ENCODE data around the gene P2RX7. TPM values are rescaled to one million over a fixed set of nuclear protein-coding genes. Genes with fewer than 3 reads are reported as not detected.

The P2RX7 gene
- total RNA-seq, 1 donor: 4.0 TPM

DNA sequence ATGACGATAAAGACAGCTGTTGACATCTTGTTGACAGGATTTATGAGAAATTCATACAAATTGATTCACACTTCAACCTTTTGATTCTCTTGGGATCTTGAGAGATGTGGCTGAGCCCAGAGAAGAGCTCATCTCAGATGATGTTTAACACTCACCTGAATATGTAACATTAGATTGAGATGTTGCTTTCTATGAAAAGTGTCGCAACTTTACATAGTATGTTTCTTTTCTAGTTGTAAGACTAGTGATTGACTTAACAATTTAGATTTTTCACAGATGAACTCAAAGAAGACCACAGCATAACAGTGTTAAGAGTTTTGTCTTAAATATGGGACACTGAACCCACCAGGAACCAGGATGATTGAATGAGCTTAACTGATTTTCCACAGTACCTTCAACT lies 40.6 kb upstream of the P2RX7 start:
- TF ChIP-seq CTCF (IDR thresholded peaks at IDR 0.05; ENCODE audit: extremely low read depth, low read depth, low read length): no peak
- Histone ChIP-seq H3K9me3 (ENCODE audit: low read depth, low read length) (no peaks in the 10 kb centered on the region), H3K79me2 (ENCODE audit: insufficient read depth, low read length) (no peaks in the 10 kb centered on the region), H3K4me1 (ENCODE audit: insufficient read depth, low read length) (peaks cover 9% of the 10 kb centered on the region), H3K27ac (ENCODE audit: low read depth, low read length) (no peak overlapping the region), H3K4me3 (ENCODE audit: insufficient read depth, low read length) (no peak overlapping the region), H3K4me2 (ENCODE audit: insufficient read depth, low read length) (no peak overlapping the region), H4K20me1 (ENCODE audit: insufficient read depth, low read length) (no peaks in the 10 kb centered on the region), H2AFZ (ENCODE audit: low read length) (no peak overlapping the region), H3K27me3 (ENCODE audit: insufficient read depth, low read length) (peaks cover 13% of the 10 kb centered on the region), H3K36me3 (ENCODE audit: insufficient read depth, low read length) (no peaks in the 10 kb centered on the region)
- no peak for DNase-seq (ENCODE audit: insufficient read length, low spot score, missing footprints)

GRCh38 chr12:121093487-121093891 lies 39.2 kb upstream of the P2RX7 start:
- H3K9me3 ChIP-seq (ENCODE audit: low read depth, low read length): no peaks in the 10 kb centered on the region
- TF ChIP-seq CTCF (IDR thresholded peaks at IDR 0.05; ENCODE audit: extremely low read depth, low read depth, low read length): no peak
- no peaks in the 10 kb centered on the region for H4K20me1 ChIP-seq (ENCODE audit: insufficient read depth, low read length)
- H3K27me3 ChIP-seq (ENCODE audit: insufficient read depth, low read length): peaks cover 13% of the 10 kb centered on the region
- no peaks in the 10 kb centered on the region for H3K79me2 ChIP-seq (ENCODE audit: insufficient read depth, low read length)
- no peak overlapping the region for H2AFZ ChIP-seq (ENCODE audit: low read length)
- no peak overlapping the region for H3K4me3 ChIP-seq (ENCODE audit: insufficient read depth, low read length)
- no peak overlapping the region for H3K4me2 ChIP-seq (ENCODE audit: insufficient read depth, low read length)
- peaks cover 9% of the 10 kb centered on the region for H3K4me1 ChIP-seq (ENCODE audit: insufficient read depth, low read length)
- DNase-seq (ENCODE audit: insufficient read length, low spot score, missing footprints): no peak
- H3K27ac ChIP-seq (ENCODE audit: low read depth, low read length): no peak overlapping the region
- H3K36me3 ChIP-seq (ENCODE audit: insufficient read depth, low read length): no peaks in the 10 kb centered on the region

- Histone ChIP-seq H3K27ac (ENCODE audit: low read depth, low read length) (no peak overlapping the region), H3K79me2 (ENCODE audit: insufficient read depth, low read length) (no peaks in the 10 kb centered on the region), H4K20me1 (ENCODE audit: insufficient read depth, low read length) (no peaks in the 10 kb centered on the region), H3K4me2 (ENCODE audit: insufficient read depth, low read length) (peak overlapping the region; percentile 84), H3K4me1 (ENCODE audit: insufficient read depth, low read length) (peaks cover 9% of the 10 kb centered on the region), H3K27me3 (ENCODE audit: insufficient read depth, low read length) (peaks cover 13% of the 10 kb centered on the region), H3K36me3 (ENCODE audit: insufficient read depth, low read length) (no peaks in the 10 kb centered on the region), H3K4me3 (ENCODE audit: insufficient read depth, low read length) (peak overlapping the region; percentile 65), H3K9me3 (ENCODE audit: low read depth, low read length) (no peaks in the 10 kb centered on the region), H2AFZ (ENCODE audit: low read length) (peak overlapping the region; percentile 93)
- peak; percentile 68 for TF ChIP-seq CTCF (IDR thresholded peaks at IDR 0.05; ENCODE audit: extremely low read depth, low read depth, low read length)
- peak; percentile 99 for DNase-seq (ENCODE audit: insufficient read length, low spot score, missing footprints)
Measured at GRCh38 chr12:121095544-121096198, 37.0 kb upstream of the P2RX7 start.

GRCh38 chr12:121096199-121096798 lies 36.4 kb upstream of the P2RX7 start:
- no peak for TF ChIP-seq CTCF (IDR thresholded peaks at IDR 0.05; ENCODE audit: extremely low read depth, low read depth, low read length)
- H3K27ac ChIP-seq (ENCODE audit: low read depth, low read length): no peak overlapping the region
- H3K27me3 ChIP-seq (ENCODE audit: insufficient read depth, low read length): peaks cover 13% of the 10 kb centered on the region
- peaks cover 9% of the 10 kb centered on the region for H3K4me1 ChIP-seq (ENCODE audit: insufficient read depth, low read length)
- no peaks in the 10 kb centered on the region for H3K79me2 ChIP-seq (ENCODE audit: insufficient read depth, low read length)
- H3K9me3 ChIP-seq (ENCODE audit: low read depth, low read length): no peaks in the 10 kb centered on the region
- H3K4me2 ChIP-seq (ENCODE audit: insufficient read depth, low read length): peak overlapping the region; percentile 84
- no peaks in the 10 kb centered on the region for H4K20me1 ChIP-seq (ENCODE audit: insufficient read depth, low read length)
- H3K4me3 ChIP-seq (ENCODE audit: insufficient read depth, low read length): no peak overlapping the region
- peak overlapping the region; percentile 93 for H2AFZ ChIP-seq (ENCODE audit: low read length)
- H3K36me3 ChIP-seq (ENCODE audit: insufficient read depth, low read length): no peaks in the 10 kb centered on the region
- DNase-seq (ENCODE audit: insufficient read length, low spot score, missing footprints): no peak
